NT2/D1 (cell line): ENCODE data around the gene CIAO1.

Experiments used
- YY1 ChIP-seq: IDR thresholded peaks from 2 replicates; pipeline ENCODE4 v1.6.1; 2011; ENCODE audit not compliant: insufficient read length, insufficient read depth
- ZNF274 ChIP-seq: IDR thresholded peaks from 2 replicates; pipeline ENCODE4 v1.6.1; 2011; ENCODE audit warnings: mild to moderate bottlenecking, low read depth, low read length

GRCh38 chr2:96264656-96265348 lies 1.2 kb upstream of the CIAO1 start:
- TF ChIP-seq ZNF274 (no peak), YY1 (no peak)
